Muscle of leg (tissue), 11 donors: Measurements from ENCODE around the gene LRRC59. TPM values are rescaled to one million over a fixed set of nuclear protein-coding genes. Genes with fewer than 3 reads are reported as not detected.
"Not testable (repeated sequence)": the region's sequence is repeated elsewhere in the genome, so short reads cannot be mapped to it uniquely, and the experiment has no call there.

Experiments used
- DNase-seq: peaks from one replicate; pipeline ENCODE4 v3.0.0; 2013
- H3K27ac ChIP-seq: one replicate; pipeline ENCODE4 v1.5.1; 2013; ENCODE audit warnings: mild to moderate bottlenecking, low read length, control low read depth
- H3K27me3 ChIP-seq: one replicate; pipeline ENCODE4 v1.6.1; 2013; ENCODE audit warnings: low read length; ENCODE audit not compliant: control insufficient read depth, insufficient read depth
- H3K36me3 ChIP-seq: one replicate; pipeline ENCODE4 v1.6.1; 2013; ENCODE audit warnings: low read length; ENCODE audit not compliant: control insufficient read depth, insufficient read depth
- H3K4me1 ChIP-seq: one replicate; pipeline ENCODE4 v1.6.1; 2013; ENCODE audit warnings: low read length; ENCODE audit not compliant: control insufficient read depth, insufficient read depth
- H3K4me3 ChIP-seq: one replicate; pipeline ENCODE4 v1.5.1; 2013; ENCODE audit warnings: low read length, control low read depth
- H3K9me3 ChIP-seq: replicated peaks from 2 replicates; pipeline ENCODE4 v1.6.1; 2013; ENCODE audit warnings: low read depth, low read length; ENCODE audit not compliant: control insufficient read depth
- WGBS: methylation state at CpG from one replicate; pipeline ENCODE4 v1.1.5; 2013; ENCODE audit warnings: missing lambda C conversion rate; ENCODE audit not compliant: insufficient coverage; 5-methylcytosine and 5-hydroxymethylcytosine counted together
- polyA plus RNA-seq, 8 donors: library from polyadenylated mRNA; unstranded; fragments of 120-200 nt; gene quantifications; one replicate each; pipeline versions ENCODE4 v1.2.1 to v1.2.3, GENCODE V29; 2013; ENCODE audit warnings: inconsistent platforms in 1 of 8, low replicate concordance in 1 of 8; ENCODE audit not compliant: insufficient read length in 8 of 8, insufficient read depth in 1 of 8
- total RNA-seq: library from RNA; stranded (reverse); fragments of 120-200 nt; gene quantifications from one replicate; pipeline ENCODE4 v1.2.4, GENCODE V29; 2013

Gene LRRC59
- total and polyA plus RNA-seq, 9 donors = 41.7 to 84.2 (median 59.9) TPM

GRCh38 chr17:50407921-50408320, 10.6 kb upstream of the LRRC59 start:
- peaks cover 4% of the 10 kb centered on the region for H3K9me3 ChIP-seq
- H3K27ac ChIP-seq = no peak overlapping the region
- 55% methylated on average over 1 of the region's 4 CpGs for WGBS
- H3K27me3 ChIP-seq = peaks cover 10% of the 10 kb centered on the region
- H3K36me3 ChIP-seq = no peaks in the 10 kb centered on the region
- no peak for DNase-seq
- no peak overlapping the region for H3K4me3 ChIP-seq
- H3K4me1 ChIP-seq = no peaks in the 10 kb centered on the region

DNA sequence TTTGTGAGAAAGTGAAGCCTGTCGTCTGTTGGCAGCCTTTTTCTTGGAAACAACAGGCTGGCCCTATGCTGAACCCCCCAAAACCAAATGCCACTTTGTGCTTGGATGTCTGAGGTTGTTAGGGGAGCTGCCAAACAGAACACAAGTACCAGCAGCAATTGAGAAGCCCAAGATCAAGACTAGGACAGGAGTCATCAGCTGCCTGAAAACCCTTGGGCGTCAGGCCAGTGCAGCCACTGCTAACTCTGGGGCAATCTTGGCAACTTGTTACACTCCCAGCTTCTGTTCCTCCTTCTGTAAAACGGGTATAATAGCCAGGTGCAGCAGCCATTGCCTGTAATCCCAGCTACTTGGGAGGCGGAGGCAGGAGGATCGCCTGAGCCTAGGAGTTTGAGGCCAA, 9.3 kb upstream of the LRRC59 start:
- Histone ChIP-seq H3K4me3 (no peak overlapping the region), H3K9me3 (no peaks in the 10 kb centered on the region), H3K27ac (no peak overlapping the region), H3K27me3 (peaks cover 10% of the 10 kb centered on the region), H3K36me3 (no peaks in the 10 kb centered on the region), H3K4me1 (no peaks in the 10 kb centered on the region)
- WGBS = 59% methylated on average over 2 of the region's 5 CpGs
- no peak for DNase-seq

- no CpG with 5 or more reads among the region's 4 CpGs for WGBS
- not testable (repeated sequence) for H3K4me3 ChIP-seq, H3K4me1 ChIP-seq, DNase-seq, H3K9me3 ChIP-seq, H3K27ac ChIP-seq, H3K36me3 ChIP-seq
- peaks cover 10% of the 10 kb centered on the region for H3K27me3 ChIP-seq
These were observed 8.0 kb upstream of the LRRC59 start for GRCh38 chr17:50405351-50405750.

GRCh38 chr17:50399591-50399990, 2.3 kb upstream of the LRRC59 start:
- WGBS = 71% methylated on average over 2 of the region's 8 CpGs
- not testable (repeated sequence) for H3K36me3 ChIP-seq, DNase-seq, H3K4me3 ChIP-seq, H3K27ac ChIP-seq, H3K9me3 ChIP-seq, H3K27me3 ChIP-seq
- H3K4me1 ChIP-seq = peaks cover 18% of the 10 kb centered on the region

- not testable (repeated sequence) for DNase-seq, H3K9me3 ChIP-seq, H3K27ac ChIP-seq, H3K4me3 ChIP-seq, H3K27me3 ChIP-seq
- peaks cover 18% of the 10 kb centered on the region for H3K36me3 ChIP-seq
- H3K4me1 ChIP-seq = peaks cover 18% of the 10 kb centered on the region
- WGBS = 86% methylated on average over 1 of the region's 3 CpGs
These were observed 1.3 kb upstream of the LRRC59 start for GRCh38 chr17:50398672-50399071.

DNA sequence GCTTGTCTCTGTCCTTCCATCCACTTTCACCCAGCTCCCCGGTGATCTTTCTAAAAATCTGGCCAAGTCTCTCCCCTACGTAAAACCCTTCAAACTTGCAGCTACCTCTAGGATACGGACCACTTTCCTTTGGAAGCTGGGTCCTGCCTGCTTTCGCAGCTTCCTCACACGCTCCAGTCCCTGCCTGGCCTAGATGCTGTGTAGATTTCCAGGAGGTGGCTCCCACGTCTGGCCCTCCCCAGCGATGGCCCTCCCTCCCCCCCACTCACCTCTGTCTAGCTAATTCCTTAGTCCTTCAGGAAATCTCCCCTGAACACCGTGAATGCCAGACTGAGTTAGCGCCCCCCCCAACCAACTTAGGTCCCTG, 579 bp upstream of the LRRC59 start:
- Histone ChIP-seq H3K4me3 (peak overlapping the region; percentile 90), H3K36me3 (peaks cover 26% of the 10 kb centered on the region), H3K9me3 (no peaks in the 10 kb centered on the region), H3K4me1 (peaks cover 18% of the 10 kb centered on the region), H3K27me3 (no peaks in the 10 kb centered on the region), H3K27ac (no peak overlapping the region)
- WGBS = 40% methylated on average over 5 of the region's 9 CpGs
- DNase-seq = no peak

DNA sequence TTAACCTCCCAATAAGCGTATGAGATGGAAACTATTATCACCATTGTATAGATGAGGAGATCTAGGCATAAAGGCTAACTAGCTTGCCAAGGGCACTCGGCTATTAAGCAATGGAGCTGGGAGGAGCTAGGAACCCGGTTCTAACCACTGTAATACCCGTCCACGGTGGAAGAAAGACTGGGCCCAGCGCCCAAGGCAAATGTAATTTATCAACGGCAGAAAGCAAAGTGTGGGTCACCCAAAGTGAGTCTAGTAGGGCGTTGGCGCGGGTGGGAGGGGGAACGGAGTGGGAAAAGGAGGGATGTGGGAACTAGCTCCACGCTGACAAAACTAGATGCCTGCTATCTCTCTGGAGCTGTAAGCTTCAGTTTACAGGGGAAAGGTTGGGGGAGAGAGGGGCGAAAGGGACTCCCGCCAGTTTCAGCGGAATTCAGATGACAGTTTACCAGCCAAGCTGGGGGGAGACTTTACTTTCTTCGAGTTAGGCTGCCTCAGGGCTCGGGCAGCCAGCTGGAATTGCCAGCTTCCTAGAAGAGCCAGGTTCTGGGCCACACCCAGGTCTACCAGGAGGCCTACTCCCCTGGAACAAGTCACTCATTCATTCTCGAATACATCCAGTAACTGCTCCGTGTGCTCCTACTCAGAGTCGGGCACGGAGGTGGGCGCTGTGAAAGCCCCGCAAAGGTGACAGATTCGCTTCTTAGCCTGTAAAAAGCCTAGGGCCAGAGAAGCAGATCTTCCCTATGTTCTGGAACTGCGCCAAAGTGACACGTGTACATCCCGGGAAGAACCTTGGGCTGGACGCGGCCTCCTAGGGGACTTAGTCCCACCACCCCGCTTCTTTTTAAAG, 837 bp downstream of the LRRC59 start:
- peak; percentile 74 for DNase-seq
- Histone ChIP-seq H3K27me3 (no peaks in the 10 kb centered on the region), H3K36me3 (peaks cover 40% of the 10 kb centered on the region), H3K27ac (peak overlapping the region; percentile 81), H3K4me1 (peaks cover 18% of the 10 kb centered on the region), H3K9me3 (no peaks in the 10 kb centered on the region), H3K4me3 (peak overlapping the region; percentile 90)
- 1% methylated on average over 28 of the region's 30 CpGs for WGBS

DNA sequence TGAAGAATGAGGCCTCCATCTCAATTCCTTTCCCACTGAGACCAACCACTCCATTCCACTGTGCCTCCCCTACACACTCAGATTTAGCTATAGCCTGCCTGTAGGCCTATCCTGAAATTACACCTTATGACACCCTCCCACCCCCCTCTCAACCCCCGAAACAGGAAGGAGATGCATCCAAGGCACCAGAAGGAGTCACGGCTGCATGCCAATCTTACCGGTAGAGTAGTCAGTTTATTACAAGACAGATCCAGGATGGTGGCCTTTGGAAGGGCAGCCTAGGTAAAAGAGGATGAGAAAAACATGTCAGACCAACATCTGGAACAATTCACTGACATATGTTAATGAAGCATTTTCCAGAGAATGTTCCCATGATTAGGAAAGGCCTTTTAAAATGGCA, 2.6 kb downstream of the LRRC59 start:
- Histone ChIP-seq H3K36me3 (peaks cover 57% of the 10 kb centered on the region), H3K4me3 (no peak overlapping the region), H3K9me3 (no peaks in the 10 kb centered on the region), H3K27ac (no peak overlapping the region), H3K27me3 (no peaks in the 10 kb centered on the region), H3K4me1 (peaks cover 18% of the 10 kb centered on the region)
- 20% methylated on average over 1 of the region's 3 CpGs for WGBS
- DNase-seq = no peak

DNA sequence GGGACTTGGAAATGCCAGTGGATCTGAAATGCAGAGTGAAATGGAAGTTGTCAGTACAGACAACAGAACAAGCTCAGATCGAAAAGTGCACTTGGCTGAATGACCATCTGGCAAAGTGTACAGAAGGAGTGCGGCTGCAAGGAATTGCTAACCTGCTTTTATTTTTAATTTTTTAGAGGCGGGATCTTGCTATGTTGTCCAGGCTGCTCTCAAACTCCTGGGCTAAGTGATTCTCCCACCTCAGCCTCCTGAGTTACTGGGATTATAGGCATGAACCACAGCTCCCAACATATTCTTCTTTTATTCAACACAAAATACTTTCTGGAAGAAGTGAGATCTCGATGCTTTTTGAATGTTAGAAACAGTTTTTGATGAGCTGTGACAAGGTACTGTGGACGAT, 3.6 kb downstream of the LRRC59 start:
- Histone ChIP-seq H3K27ac (no peak overlapping the region), H3K27me3 (no peaks in the 10 kb centered on the region), H3K4me3 (no peak overlapping the region), H3K4me1 (peaks cover 18% of the 10 kb centered on the region), H3K36me3 (peaks cover 66% of the 10 kb centered on the region), H3K9me3 (no peaks in the 10 kb centered on the region)
- WGBS = 97% methylated on average over 5 of the region's 5 CpGs
- no peak for DNase-seq

DNA sequence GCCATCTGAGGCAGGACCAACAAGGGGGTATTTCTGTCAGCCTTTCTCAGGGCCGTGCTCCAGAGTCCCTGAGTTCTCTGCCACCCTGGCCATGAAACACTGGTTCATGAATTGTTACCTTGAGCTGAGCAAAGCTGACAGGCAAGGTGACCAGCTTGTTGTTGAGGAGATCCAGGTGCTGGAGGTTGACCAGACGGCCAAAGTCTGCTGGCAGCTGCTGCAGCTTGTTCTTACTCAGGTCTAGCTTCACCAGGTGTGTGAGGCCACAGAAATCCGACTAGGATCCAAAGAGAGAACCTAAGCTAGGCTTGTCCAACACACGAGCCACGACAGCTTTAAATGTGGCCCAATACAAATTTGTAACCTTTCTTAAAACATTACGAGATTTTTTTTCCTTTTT, 4.7 kb downstream of the LRRC59 start:
- WGBS = 90% methylated on average over 6 of the region's 6 CpGs
- peaks cover 15% of the 10 kb centered on the region for H3K4me1 ChIP-seq
- no peak for DNase-seq
- H3K36me3 ChIP-seq = peaks cover 77% of the 10 kb centered on the region
- H3K27ac ChIP-seq = no peak overlapping the region
- no peaks in the 10 kb centered on the region for H3K27me3 ChIP-seq
- H3K4me3 ChIP-seq = no peak overlapping the region
- no peaks in the 10 kb centered on the region for H3K9me3 ChIP-seq
